NCI-H2081 treated with DMSO at 0.1 percent for 48 hours (cell line): ENCODE data around the gene FRAS1.

Source experiments
- DNase-seq: peaks from one replicate; lab custom pipeline; 2025; lab: John Stamatoyannopoulos, UW

The FRAS1 gene

DNA sequence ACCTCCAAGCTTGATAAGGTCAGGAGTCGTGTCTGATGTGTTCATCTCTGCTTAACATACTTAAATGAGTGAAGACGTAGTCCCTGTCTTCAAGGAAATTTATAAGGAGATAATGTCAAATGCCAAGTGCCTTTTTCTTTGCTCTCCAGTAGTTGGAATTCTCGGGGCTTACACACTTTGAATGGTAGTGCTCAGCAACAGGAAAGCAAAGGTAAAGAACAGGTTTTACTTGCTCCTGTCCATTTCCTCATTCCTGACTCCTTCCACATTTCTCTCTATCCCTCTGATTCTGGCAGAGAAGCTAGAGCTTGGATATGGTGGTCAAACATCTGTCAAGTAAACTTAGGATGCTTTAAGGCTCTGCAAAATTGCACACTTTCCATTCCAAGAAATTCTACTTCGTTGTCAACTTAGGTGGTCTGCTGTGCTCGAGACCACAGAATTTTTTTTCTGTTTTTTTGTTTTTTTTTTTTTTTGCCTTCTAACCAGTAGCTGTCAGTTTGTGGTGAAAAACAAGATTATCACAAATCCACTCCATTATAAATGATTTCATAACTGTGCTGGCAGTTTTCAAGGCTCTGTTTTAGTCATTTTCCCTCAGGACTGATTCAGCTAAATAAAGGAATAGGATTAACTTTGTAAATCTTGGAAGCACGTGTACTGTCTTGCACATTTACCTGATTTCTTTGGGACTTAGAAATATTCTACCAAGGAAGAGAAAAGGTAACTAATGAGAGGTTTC lies 313.7 kb downstream of the FRAS1 start:
- DNase-seq, result no peak

DNA sequence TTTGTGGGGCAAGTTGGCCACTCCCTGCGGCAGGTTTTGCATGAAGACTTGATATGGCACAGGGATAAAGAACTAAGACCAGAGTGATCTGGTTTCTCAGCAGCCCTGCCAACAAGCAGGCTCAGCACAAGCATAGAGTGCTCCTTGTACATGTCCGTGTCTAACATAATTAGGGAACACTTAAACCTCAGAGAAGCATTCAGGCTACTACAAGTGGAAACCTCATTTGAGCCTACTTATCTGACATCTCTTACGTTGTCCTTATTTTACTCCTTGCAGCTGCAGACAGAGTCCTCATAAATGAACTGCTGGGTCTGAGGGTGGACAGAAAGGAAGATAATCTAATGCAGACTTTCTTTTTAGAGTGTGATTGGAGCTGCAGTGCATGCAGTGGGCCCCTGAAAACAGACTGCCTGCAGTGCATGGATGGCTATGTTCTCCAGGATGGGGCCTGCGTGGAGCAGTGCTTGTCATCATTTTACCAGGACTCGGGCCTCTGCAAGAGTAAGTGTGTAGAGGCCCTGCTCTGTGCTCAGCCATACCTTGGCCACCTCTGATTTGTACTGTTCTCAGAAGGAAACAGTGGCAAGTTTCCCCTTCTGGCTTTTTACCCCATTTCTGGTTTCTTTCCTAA lies 315.3 kb downstream of the FRAS1 start:
- no peak for DNase-seq

DNA sequence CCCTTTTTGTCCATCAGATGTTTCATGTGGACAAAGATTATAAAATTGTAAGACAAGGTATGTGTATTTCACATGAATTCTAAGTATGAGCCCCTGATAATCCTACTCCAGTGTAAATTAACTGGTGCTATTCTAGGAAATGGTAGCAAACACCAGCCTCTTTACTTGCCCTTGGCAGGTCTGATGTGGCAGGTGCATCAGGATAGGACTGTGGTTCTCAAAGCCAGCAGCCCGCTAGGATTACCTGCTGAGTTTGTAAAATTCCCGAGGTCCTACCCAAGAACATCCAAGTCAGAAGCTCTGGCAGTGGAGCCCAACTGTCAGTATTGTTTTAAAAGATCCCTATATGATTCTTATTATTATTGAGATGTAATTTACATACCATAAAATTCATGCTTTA lies 320.4 kb downstream of the FRAS1 start:
- no peak for DNase-seq

DNA sequence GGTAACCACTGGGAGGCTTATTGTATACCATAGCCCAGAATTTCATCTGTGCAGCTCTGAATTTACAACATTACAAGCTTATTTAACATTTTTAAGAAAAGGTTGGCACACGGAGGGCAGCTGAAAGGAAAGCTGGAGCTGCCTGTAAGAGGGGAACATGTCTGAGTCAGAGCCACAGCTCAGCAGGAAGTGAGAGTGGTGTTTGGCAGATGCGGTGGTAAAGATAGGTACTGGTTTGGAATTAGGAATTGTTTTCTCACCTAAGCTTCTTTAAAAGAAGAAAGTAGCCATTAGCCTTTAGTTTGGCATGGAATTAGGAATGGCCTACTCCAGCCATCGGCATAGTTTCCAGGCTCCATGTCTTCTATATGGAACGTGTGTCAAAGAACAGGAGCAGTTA lies 321.9 kb downstream of the FRAS1 start:
- no peak for DNase-seq

DNA sequence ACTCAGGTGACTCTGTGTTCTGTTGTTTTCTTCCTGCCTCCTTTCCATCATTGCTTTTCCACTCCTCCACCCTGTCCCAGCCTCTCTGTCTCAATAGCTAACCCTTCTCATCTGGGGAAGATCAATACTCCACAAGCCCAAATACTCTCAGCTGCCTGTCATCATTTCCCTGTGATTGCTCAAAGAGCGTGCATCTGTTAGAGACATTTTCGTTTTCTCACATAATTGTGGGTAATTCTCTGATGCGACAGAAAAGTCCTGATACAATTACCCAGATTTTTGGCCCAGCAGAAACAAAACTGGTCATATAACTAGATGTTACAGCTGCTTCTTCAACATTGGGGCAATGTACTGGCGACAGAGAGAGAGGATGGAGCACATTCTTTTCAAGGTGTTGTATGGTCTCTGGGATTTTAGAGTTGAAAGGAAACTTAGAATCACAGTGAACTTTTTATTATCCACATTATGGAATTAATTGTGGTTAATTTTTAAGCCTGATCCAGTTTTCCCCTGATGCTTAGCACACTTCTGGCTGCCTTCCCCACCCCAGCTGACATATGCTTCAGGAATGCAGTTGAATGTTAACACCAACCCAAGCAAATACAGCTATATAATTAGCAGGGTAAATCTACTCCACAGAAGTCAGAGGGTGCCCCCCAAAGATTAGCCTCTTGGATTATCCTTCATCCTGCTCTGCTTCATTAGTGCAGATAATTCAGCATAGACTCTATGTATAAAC lies 323.0 kb downstream of the FRAS1 start:
- no peak for DNase-seq

DNA sequence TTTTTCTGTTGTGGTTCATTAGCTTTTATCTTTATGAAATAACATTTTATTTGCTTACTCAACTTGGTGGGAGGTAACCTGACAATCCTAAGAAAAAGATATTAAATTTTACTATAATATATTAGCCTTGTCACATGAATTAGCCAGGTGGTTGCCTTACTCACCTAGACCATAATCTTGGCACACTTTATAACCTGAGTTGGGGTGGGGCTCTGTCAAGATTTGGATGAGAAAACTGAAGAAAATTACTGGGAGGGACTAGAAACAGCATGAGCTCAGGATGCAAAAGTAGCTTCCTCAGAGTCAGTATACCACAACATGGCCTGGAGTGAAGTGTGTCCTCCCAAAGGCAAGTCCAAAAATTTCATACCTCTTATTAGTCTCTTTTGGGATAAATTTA lies 329.6 kb downstream of the FRAS1 start:
- DNase-seq, result no peak

DNA sequence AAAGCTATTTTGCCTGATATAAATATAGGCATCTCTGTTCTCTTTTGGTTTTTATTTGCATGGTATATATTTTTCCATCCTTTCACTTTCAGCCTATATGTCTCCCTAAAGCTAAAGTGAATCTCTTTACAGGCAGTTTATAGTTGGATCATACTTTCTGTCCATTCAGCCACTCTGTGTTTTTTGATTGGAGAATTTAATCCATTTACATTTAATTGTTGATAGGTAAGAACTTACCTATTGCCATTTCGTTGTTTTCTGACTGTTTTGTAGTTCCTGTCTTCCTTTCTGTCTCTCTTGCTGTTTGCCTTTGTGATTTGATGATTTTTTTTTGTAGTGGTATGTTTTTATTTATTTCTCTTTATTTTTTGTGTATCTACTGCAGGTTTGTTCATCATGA lies 338.5 kb downstream of the FRAS1 start:
- DNase-seq, result no peak

DNA sequence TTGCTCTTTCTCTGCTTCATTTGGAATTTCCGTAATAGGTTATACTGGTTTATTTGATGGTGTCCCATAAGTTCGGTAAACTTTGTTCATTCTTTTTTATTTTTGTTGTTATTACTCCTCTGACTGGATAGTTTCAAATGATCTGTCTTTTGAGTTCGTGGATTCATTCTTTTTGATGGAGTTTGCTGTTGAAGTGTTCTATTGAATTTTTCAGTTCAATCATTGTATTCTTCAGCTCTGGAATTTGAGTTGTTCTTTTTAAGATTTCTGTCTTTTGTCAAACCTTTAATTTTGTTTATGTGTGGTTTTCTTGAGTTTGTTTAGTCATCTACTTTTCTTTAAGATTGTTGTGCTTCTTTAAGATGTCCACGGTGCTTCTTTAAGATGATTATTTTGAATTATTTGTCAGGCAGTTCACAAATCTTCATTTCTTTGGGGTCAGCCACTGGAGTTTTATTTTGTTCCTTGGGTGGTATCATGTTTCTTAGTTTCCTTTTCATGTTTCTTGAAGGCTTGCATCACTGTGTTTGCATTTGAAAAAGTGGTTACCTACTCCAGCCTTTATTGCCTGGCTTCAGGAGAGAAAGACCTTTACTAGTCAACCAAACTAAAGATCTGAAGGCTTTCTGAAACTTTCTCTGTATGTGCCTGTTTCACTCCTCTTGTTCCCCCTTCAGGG lies 339.6 kb downstream of the FRAS1 start:
- no peak for DNase-seq

DNA sequence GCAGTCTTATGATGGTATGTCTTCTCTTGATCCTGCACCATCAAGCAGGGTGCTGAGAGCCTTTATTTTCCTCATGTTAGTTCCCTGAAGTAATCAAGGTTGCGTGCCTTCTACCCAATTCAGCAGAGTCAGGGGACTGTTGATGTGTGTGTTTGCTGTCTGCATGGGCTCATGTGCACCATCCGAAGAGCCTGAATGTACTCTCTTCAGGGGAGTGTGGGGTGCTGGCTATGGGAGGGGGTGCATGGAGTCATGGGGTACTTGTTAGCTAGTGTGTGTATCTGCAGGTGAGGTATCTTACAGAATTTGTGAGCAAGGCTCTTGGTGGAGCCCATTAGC lies 340.1 kb downstream of the FRAS1 start:
- DNase-seq, result no peak

DNA sequence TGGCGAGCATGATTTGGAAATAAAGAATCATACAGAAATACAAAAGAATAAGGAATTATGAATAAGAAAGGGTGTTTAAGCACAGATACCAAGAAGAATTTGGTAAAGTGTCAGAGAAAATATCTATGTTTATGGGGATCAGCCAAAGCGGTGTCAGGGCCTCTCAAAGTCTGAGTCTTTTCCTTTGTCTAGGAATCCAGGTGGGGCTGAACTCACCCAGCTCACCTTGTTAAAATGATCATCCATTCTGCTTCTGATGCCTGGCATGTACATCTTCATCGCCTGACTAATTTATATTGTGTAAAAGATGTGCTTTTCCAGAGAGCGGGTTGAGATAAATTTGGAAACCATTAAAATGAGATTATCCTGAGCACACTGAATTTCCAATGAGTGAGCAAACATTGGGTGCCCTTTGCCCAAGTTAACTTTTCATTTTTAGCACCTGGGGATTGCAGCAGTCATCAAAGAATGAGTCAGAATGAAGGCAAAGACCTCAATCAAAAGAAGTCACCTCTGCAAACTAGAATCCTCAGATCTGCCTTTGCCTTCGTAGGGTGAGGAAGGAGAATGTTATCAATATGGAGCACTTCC lies 352.6 kb downstream of the FRAS1 start:
- no peak for DNase-seq

DNA sequence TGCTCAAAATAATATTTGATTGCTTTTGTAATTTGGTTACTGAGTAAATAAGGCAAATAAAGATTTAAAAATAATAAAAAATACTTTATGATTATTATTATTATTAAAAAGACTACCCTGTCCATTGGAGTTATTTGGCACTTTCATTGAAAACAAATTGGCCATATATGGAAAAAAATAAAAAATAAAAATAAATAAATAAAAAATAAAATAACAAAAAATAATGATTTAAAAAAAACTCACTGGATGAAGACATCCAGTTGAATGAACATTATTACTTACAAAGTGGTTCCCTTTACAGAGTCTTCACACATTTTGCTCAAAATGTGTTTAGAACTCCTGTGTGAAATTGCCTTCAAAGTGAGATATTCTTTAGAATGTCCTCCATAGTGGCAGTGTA lies 353.1 kb downstream of the FRAS1 start:
- no peak for DNase-seq

DNA sequence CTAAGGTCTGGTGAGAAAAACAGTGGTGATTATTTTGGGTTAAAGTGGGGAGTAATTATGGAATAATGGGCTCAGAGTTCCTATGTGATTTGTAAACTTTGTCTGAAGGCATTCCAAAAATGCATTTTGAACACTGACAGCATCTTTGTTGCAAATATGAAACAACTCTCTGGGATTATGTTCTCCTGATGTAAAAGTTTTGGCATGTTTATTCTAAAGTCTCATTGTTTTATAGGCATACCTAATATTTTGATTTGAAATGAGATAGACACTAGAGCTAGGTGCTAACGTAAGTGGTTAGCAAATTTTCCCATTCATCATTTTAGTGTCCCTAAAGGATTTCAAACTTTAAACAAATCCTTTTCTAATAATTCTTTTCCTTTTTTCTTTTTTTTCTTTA lies 353.6 kb downstream of the FRAS1 start:
- DNase-seq, result no peak

DNA sequence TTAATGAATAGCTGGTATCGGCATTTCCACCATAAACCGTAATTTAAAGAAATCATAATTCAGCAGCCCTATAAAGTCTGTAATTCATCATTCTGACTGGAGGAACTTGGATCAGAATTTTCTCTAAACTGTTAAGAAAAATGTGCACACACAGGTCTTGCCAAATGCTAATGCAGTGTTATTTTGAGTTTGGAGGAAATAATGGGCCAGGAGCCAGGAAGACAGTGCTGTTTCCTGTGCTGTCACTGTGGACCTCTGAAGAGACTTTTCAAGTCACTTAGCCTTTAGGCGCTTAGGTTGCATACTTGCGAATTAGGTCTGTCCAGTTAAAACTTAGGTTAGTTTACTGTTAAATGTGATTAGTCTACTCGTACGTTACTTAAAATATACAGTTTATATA lies 357.0 kb downstream of the FRAS1 start:
- no peak for DNase-seq

DNA sequence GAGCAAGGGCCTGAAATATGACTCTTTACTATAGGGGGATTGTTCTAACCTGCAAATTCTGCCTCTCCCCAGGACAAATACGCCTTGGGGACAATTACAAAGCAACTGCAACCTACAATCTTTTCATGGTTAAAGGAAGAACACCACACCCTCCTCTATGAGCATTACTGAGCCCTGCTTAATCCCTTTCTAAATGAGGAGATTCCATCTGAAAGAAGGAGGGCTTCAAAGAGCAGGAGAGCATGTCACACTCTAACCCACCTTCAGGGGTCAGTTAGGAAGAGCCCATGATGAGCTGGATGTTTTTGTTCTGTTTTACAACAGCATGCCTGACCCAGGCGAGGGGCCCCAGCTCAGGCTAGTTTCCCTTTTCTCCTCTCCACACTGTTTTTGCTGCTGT lies 360.5 kb downstream of the FRAS1 start:
- no peak for DNase-seq

DNA sequence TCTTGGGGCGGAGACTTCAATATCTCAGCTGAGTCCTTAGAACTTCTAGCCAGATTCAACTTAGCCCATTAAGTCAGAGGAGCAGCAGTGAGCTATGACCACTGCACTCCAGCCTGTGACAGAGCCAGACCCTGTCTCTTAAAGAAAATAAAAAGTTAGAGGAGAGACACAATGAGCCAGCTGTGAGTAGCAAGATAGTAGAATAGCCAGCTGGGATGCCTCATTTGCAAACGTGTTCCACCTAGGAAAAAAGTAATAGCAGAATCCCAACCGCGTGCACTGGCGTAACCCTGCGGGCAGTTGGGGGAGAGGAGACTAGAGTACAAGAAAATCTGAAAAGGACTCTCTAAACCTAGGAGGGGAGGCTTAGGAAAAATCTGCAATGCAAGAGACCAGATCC lies 361.3 kb downstream of the FRAS1 start:
- DNase-seq, result no peak

DNA sequence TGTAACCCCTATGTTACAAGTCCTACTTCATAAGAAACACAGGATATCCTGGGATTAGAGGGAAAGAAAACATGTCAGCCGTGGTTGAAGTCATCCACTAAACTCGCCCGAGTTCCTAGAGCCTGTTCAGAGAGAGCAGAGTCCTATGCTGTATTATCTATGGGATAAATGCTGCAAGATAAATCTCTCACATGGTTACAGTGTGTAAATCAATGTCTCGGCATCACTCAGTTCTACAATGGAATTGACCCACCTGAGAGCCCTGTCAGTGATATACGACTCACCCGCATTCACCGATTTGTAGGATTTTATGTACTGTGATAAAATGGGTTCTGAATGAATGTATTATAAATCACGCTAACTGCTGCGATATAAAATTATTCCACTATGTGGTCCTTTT lies 366.7 kb downstream of the FRAS1 start:
- no peak for DNase-seq

DNA sequence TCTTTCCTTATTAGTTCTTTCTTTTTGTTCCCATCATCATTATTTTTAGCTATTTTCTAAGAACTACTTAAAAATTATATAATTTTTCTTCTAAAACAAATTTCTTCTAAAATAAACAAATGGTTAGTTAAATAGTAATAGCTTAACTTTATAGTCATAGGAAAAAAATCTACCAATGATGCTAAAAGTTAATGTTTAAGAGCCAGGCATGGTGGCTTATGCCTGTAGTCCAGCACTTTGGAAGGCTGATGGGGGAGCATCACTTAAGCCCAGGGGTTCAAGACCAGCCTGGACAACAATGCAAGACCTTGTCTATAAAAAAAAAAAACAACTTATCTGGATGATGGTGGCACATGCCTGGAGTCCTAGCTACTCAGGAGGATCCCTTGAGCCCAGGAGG lies 367.3 kb downstream of the FRAS1 start:
- DNase-seq, result no peak

DNA sequence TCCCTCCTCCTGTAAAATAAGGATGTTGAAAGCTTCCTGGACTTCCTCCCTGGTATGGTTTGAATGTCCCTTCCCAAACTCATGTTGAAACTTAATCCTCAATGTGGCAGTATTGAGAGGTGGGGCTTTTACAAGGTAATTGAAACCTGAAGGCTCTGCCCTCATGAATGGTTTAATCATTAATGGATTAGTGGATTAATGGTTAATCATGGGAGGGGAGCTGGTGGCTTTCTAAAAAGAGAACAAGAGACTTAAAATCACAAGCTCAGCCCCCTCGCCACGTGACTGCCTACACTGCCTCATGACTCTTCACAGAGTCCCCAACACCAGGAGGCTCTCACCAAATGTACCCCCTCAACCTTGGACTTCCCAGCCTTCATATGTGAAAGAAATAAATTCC lies 369.8 kb downstream of the FRAS1 start:
- no peak for DNase-seq

DNA sequence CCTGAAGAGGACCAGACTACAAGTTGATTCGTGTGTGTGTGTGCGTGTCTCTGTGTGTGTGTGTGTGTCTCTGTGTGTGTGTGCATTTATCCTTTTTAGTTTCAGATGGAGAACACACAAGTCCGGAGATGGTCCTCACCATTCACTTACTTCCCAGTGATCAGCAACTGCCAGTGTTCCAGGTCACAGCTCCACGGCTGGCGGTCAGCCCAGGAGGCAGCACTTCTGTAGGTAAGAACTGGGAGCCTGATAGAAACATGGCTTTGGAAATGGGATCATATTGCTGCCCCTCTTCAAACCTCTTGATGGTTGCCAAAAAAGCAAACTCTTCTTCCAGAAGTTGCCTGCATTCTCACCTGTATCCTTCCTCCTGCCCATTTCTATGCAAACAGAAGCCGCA lies 371.9 kb downstream of the FRAS1 start:
- no peak for DNase-seq

DNA sequence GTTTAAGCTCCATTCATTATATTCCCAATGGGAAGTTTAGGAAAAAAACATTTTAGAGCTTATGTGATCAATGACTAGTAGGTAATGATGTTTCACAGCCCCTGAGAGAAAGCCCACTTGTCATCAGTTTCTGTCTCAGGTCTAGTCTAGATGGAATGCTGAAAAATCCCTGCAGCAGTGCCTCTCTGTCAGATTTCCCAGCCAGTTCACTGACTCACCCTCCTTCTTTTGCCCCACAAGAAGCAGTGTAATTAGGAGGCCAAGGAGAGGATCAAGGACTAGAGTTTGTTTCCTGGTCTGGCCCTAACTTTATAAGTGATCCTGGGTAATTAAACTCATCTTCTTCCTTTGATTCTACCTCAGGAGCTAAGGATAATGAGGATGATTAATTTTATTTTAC lies 375.8 kb downstream of the FRAS1 start:
- DNase-seq, result no peak

DNA sequence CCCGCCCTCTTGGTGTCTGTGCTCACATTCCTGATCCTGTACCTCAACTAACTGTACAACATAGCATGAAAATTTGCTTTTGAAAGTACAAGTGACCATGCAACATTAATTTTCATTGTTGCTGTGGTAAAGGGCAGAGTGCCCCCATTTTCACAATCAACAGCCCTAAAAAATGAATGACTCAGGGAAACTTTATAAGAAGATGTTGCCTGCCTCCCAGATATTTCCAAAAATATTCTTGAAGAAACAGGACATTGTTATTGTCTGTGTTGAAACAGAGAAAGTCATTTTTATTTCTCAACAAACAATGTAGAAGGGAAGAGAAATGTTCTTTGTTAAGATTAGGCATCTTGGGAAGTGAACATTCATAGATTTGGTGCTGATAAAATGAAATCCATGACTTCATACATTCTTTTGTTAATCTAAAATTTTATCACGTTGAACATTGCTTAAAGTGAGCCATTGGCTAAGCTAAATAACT lies 380.5 kb downstream of the FRAS1 start:
- DNase-seq, result no peak

DNA sequence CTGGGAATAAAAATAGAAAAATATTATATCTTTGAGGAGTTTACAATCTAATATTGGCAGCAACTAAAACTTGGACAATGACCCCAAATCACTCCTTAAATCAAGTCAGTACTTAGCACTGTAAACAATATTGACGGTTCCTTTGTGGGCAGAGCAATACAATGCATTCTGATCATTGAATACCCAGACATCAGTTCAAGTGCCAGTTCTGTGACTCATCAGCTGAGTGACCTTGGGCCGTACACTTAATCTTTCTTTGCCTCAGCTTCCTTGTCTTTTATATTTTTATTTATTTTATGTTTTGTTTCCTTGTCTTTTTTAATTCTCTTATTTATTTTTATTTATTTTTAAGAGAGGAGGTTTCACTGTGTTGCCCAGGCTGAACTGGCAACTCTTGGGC lies 382.2 kb downstream of the FRAS1 start:
- no peak for DNase-seq
